ENCODE data around the gene ABCC9.
"Not testable (repeated sequence)": the region's sequence is repeated elsewhere in the genome, so short reads cannot be mapped to it uniquely, and the experiment has no call there.

ABCC9 gene

GRCh38 chr12:21929972-21930371 is 11.3 kb downstream of the ABCC9 start:
- not testable (repeated sequence) for DNase-seq

GRCh38 chr12:21925296-21925913 is 15.8 kb downstream of the ABCC9 start:
- DNase-seq = no peak

- no peak for DNase-seq
These were observed 19.8 kb downstream of the ABCC9 start for GRCh38 chr12:21921436-21921835.

GRCh38 chr12:21918456-21918855 is 22.8 kb downstream of the ABCC9 start:
- DNase-seq = no peak

- DNase-seq = no peak
These were observed 27.4 kb downstream of the ABCC9 start for GRCh38 chr12:21913823-21914222.

GRCh38 chr12:21912318-21912717 is 28.9 kb downstream of the ABCC9 start:
- DNase-seq = no peak

GRCh38 chr12:21911832-21912231 is 29.4 kb downstream of the ABCC9 start:
- no peak for DNase-seq

GRCh38 chr12:21910657-21911056 is 30.6 kb downstream of the ABCC9 start:
- DNase-seq = no peak

GRCh38 chr12:21907948-21908837 is 33.0 kb downstream of the ABCC9 start:
- no peak for DNase-seq

- DNase-seq = no peak
These were observed 34.2 kb downstream of the ABCC9 start for GRCh38 chr12:21906919-21907493.

- DNase-seq = not testable (repeated sequence)
These were observed 41.7 kb downstream of the ABCC9 start for GRCh38 chr12:21899532-21899931.

GRCh38 chr12:21895651-21896050 is 45.6 kb downstream of the ABCC9 start:
- DNase-seq = no peak

- no peak for DNase-seq
These were observed 46.2 kb downstream of the ABCC9 start for GRCh38 chr12:21894792-21895595.

- no peak for DNase-seq
These were observed 47.3 kb downstream of the ABCC9 start for GRCh38 chr12:21893924-21894323.

- no peak for DNase-seq
These were observed 48.9 kb downstream of the ABCC9 start for GRCh38 chr12:21892341-21892740.

GRCh38 chr12:21891751-21892217 is 49.4 kb downstream of the ABCC9 start:
- no peak for DNase-seq

GRCh38 chr12:21888276-21888863 is 52.9 kb downstream of the ABCC9 start:
- no peak for DNase-seq

GRCh38 chr12:21884936-21885335 is 56.3 kb downstream of the ABCC9 start:
- DNase-seq = no peak

GRCh38 chr12:21882635-21883034 is 58.6 kb downstream of the ABCC9 start:
- no peak for DNase-seq

- DNase-seq = no peak
These were observed 59.3 kb downstream of the ABCC9 start for GRCh38 chr12:21881965-21882364.

- DNase-seq = no peak
These were observed 61.9 kb downstream of the ABCC9 start for GRCh38 chr12:21879312-21879711.

- DNase-seq = no peak
These were observed 63.8 kb downstream of the ABCC9 start for GRCh38 chr12:21877293-21877982.
